MCF 10A (cell line): ENCODE results near the gene LGALS3. TPM values are rescaled to one million over a fixed set of nuclear protein-coding genes. Genes with fewer than 3 reads are reported as not detected.
"Not testable (repeated sequence)": the region's sequence is repeated elsewhere in the genome, so short reads cannot be mapped to it uniquely, and the experiment has no call there.

Experiments
- Bru-seq: library from RNA; stranded (reverse); fragments of 400-500 nt; gene quantifications from one replicate; lab custom pipeline; 2021; lab: Mats Ljungman, UMichigan
- BruChase-seq, 2 experiments: library from RNA; stranded (reverse); fragments of 400-500 nt; gene quantifications; one replicate each; lab custom pipeline; 2021; lab: Mats Ljungman, UMichigan
- BruUV-seq: library from RNA; stranded (reverse); fragments of 400-500 nt; replicated peaks from 2 replicates; lab custom pipeline; 2021; lab: Mats Ljungman, UMichigan
- CTCF ChIA-PET: fragments of 300-600 bp; sonication (Branson Sonifier 250); formaldehyde crosslinking; extraction: SDS; loops from one replicate; lab custom pipeline; 2021; ENCODE audit warnings: antibody characterized with exemption, inconsistent platforms; lab: Yijun Ruan, JAX
- POLR2A ChIA-PET: fragments of 300-600, 350-650 bp; sonication (Branson Sonifier 250); formaldehyde crosslinking; extraction: SDS; loops from one replicate; lab custom pipeline; 2020; ENCODE audit warnings: antibody characterized with exemption, inconsistent platforms; lab: Yijun Ruan, JAX
- DNase-seq: peaks from one replicate; pipeline ENCODE4 v3.0.0-alpha.2; 2018; ENCODE audit not compliant: unreplicated experiment
- H3K27ac Mint-ChIP-seq: one replicate; pipeline ENCODE4 v1.8.0; 2022; ENCODE audit warnings: mild to moderate bottlenecking, low read depth, mixed read lengths; ENCODE audit not compliant: unreplicated experiment
- H3K27me3 Mint-ChIP-seq: one replicate; pipeline ENCODE4 v1.8.0; 2022; ENCODE audit warnings: mixed read lengths; ENCODE audit not compliant: insufficient read depth, unreplicated experiment
- H3K36me3 Mint-ChIP-seq: one replicate; pipeline ENCODE4 v1.8.0; 2022; ENCODE audit warnings: mild to moderate bottlenecking, moderate library complexity, mixed read lengths; ENCODE audit not compliant: insufficient read depth, unreplicated experiment
- H3K4me1 Mint-ChIP-seq: one replicate; pipeline ENCODE4 v1.8.0; 2022; ENCODE audit warnings: mixed read lengths; ENCODE audit not compliant: insufficient read depth, unreplicated experiment
- H3K4me3 Mint-ChIP-seq: one replicate; pipeline ENCODE4 v1.8.0; 2022; ENCODE audit warnings: mild to moderate bottlenecking, moderate library complexity, mixed read lengths; ENCODE audit not compliant: unreplicated experiment
- H3K9me3 Mint-ChIP-seq: one replicate; pipeline ENCODE4 v1.8.0; 2022; ENCODE audit warnings: mixed read lengths; ENCODE audit not compliant: unreplicated experiment
- intact Hi-C: fragments of 100-400 bp; cut with micrococcal nuclease; formaldehyde crosslinking; loops from 2 replicates; pipeline ENCODE4 v1.14.1; 2022
- long read RNA-seq: library from polyadenylated mRNA; stranded (forward); transcript quantifications from one replicate; pipeline ENCODE4 v2.0.0, GENCODE V29; 2022
- total RNA-seq: library from RNA; stranded (reverse); gene quantifications from 2 replicates; pipeline ENCODE4 v1.2.3, GENCODE V29; 2022
- TF ChIP-seq, protein P1 (sequence below): fragments of 200-600 bp; IDR thresholded peaks from one replicate; pipeline ENCODE4 v1.8.0; 2022; ENCODE audit warnings: antibody characterized with exemption, mild to moderate bottlenecking; ENCODE audit not compliant: unreplicated experiment

LGALS3 gene
- total RNA-seq (154 and 178 TPM in 2 replicates), Bru-seq, nascent RNA (percentile 94 among the genes with signal in this experiment), BruChase-seq, experiment 1, labeled RNA remaining after a 6-hour chase (percentile 91 among the genes with signal in this experiment), BruChase-seq, experiment 2, labeled RNA remaining after a 2-hour chase (percentile 94 among the genes with signal in this experiment)
- long read RNA-seq, transcript LGALS3-207 (4 exons, 1,734 nt) = minor isoform, 6 of 182 reads
- long read RNA-seq, transcript LGALS3-201 (6 exons, 1,146 nt) = major isoform, 159 of 182 reads
- long read RNA-seq, partial matches to known transcripts = 3 of 182 reads
- long read RNA-seq, other reads (novel, unspliced or antisense) = 14 of 182 reads

DNA sequence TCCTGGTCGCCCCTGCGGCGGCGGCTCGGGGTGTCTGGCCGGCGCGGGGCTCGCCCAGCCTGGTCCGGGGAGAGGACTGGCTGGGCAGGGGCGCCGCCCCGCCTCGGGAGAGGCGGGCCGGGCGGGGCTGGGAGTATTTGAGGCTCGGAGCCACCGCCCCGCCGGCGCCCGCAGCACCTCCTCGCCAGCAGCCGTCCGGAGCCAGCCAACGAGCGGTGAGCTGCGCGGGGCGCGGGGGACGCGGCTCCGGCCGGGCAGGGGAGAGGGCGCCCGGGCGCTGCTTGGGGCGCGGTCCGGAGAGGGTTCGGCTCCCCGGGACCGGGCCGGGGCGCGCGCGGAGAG lies at the start of gene LGALS3:
Gene LGALS3 (plus strand): TSS at position 167 of the 342 bp plus-strand sequence. CDS start 8,122 bp downstream, outside the sequence.
- ChIA-PET CTCF (no interaction called here), POLR2A (interaction anchor here (0.6 to 12.8 kb wide), 20 partner anchors 8 to 992 kb away, joined by 3 to 385 read pairs (median 6); partner anchors contain the start of gene MAPK1IP1L)
- intact Hi-C loops = loop anchor here (1.0 to 2.0 kb wide), 2 partner anchors 21 to 76 kb away; no protein-coding TSS in a partner anchor
- Mint-ChIP-seq H3K36me3 (peaks cover 24% of the 10 kb centered on the region), H3K9me3 (no peaks in the 10 kb centered on the region), H3K27ac (peak within 1 kb of the TSS; percentile 89), H3K4me3 (peak within 1 kb of the TSS; percentile 90), H3K4me1 (peaks cover 16% of the 10 kb centered on the region), H3K27me3 (no peaks in the 10 kb centered on the region)
- DNase-seq = peak; percentile 75
- no TSS peak for BruUV-seq
- TF ChIP-seq, protein P1, sequence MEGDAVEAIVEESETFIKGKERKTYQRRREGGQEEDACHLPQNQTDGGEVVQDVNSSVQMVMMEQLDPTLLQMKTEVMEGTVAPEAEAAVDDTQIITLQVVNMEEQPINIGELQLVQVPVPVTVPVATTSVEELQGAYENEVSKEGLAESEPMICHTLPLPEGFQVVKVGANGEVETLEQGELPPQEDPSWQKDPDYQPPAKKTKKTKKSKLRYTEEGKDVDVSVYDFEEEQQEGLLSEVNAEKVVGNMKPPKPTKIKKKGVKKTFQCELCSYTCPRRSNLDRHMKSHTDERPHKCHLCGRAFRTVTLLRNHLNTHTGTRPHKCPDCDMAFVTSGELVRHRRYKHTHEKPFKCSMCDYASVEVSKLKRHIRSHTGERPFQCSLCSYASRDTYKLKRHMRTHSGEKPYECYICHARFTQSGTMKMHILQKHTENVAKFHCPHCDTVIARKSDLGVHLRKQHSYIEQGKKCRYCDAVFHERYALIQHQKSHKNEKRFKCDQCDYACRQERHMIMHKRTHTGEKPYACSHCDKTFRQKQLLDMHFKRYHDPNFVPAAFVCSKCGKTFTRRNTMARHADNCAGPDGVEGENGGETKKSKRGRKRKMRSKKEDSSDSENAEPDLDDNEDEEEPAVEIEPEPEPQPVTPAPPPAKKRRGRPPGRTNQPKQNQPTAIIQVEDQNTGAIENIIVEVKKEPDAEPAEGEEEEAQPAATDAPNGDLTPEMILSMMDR = no peak

DNA sequence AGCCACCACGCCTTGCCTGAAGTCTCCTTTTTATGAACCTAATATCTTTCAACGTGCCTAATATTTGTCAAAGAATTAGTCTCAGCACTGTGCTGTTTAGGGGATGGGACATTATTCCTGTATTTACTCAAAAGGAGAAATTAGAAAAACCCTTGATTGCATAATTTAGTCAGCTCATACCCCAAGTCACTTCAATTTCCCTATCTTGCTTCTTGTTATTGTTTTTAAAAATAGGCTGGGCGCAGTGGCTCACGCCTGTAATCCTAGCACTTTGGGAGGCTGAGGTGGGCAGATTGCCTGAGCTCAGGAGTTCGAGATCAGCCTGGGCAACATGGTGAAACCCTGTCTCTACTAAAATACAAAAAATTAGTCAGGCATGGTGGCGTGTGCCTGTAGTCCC lies 49.1 kb upstream of the LGALS3 start:
- H3K4me3 Mint-ChIP-seq, H3K27me3 Mint-ChIP-seq, BruUV-seq, intact Hi-C loops, H3K9me3 Mint-ChIP-seq, DNase-seq: not testable (repeated sequence)
- Mint-ChIP-seq H3K36me3 (peaks cover 12% of the 10 kb centered on the region), H3K4me1 (peaks cover 32% of the 10 kb centered on the region), H3K27ac (peak overlapping the region; percentile 100)
- ChIA-PET CTCF (interaction anchor here (0.7 to 4.1 kb wide), 6 partner anchors 9 to 81 kb away, joined by 3 to 33 read pairs (median 8); partner anchors contain the start of gene MAPK1IP1L), POLR2A (interaction anchor here (4.6 to 10.6 kb wide), 4 partner anchors 21 to 50 kb away, joined by 48 to 356 read pairs (median 98); partner anchors contain the start of genes LGALS3 and MAPK1IP1L)

DNA sequence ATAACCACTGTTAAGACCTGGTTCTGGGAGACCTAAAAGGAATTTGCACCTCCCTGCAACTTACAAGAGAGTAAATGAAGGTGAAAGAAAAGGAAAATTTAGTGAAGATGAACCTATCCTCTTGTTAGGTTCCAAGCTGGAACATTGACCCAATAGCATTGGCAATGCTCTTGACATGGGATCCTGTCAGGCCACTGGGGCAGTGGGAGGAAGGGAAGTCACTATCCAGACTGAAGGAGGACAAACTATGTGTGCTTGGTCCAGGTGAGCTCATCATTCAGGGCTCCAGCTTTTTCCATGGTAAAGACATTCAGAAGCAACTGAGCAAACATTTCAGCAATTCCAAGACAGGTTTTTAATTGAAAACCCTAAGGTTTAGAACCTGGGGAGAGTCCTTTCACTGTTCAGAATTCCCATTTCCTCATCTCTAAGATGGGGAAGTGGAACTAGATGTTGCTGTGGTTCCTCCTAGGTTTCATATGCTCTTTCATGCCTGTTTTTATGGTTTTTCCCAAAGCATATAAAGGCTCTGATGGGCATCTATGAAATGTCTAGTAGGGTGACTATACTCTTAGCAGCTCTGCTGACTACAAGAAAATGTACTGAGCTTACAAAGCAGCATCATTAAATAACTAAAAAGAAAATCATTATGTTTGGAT lies 44.5 kb upstream of the LGALS3 start:
- ChIA-PET POLR2A (interaction anchor here (0.7 to 1.5 kb wide), 6 partner anchors 8 to 74 kb away, joined by 3 to 4 read pairs (median 4); partner anchors contain the start of genes SOCS4 and WDHD1), CTCF (interaction anchor here (0.5 to 6.9 kb wide), 5 partner anchors 33 to 186 kb away, joined by 3 to 77 read pairs (median 3); partner anchors contain the start of gene MAPK1IP1L)
- BruUV-seq = no TSS peak
- Mint-ChIP-seq H3K4me1 (no peaks in the 10 kb centered on the region), H3K9me3 (no peaks in the 10 kb centered on the region), H3K36me3 (no peaks in the 10 kb centered on the region), H3K4me3 (no peak overlapping the region), H3K27me3 (no peaks in the 10 kb centered on the region), H3K27ac (no peak overlapping the region)
- TF ChIP-seq, protein P1 = no peak
- intact Hi-C loops = no loop called here
- no peak for DNase-seq

DNA sequence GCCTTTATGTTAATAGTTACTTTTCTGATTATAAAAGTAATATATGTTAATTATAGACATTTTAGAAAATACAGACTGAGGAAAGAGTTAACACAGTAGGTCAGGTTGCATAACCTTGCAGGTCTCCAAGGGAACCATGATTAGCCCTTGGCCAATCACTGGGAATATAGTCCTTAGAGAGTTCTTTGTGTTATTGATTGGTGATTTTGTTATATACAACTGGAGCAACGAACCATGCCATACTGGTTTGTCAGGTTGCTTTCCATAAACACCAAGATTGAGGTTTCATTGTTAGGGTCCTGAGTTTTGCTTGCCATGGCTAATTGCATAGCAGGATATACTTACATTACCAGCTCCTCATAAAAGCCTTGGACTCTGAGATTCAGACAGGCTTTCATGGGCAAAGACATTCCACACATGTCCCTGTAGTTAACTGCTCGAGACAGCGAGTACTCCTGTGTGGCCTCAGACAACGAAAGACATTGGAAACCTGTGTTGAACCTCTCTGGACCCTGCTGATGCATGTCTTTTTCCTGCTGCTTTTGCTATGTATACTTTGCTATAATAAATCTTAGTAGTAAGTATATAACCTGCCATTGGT lies 43.9 kb upstream of the LGALS3 start:
- no peaks in the 10 kb centered on the region for H3K27me3 Mint-ChIP-seq
- no TSS peak for BruUV-seq
- POLR2A ChIA-PET = interaction anchor here (1.2 to 1.5 kb wide), 3 partner anchors 9 to 58 kb away, joined by 3 to 4 read pairs (median 4); partner anchors contain the start of genes SOCS4 and WDHD1
- H3K4me1 Mint-ChIP-seq = no peaks in the 10 kb centered on the region
- no peaks in the 10 kb centered on the region for H3K36me3 Mint-ChIP-seq
- intact Hi-C loops = no loop called here
- CTCF ChIA-PET = interaction anchor here (0.5 to 6.9 kb wide), 4 partner anchors 34 to 186 kb away, joined by 3 to 77 read pairs (median 6); partner anchors contain the start of gene MAPK1IP1L
- H3K4me3 Mint-ChIP-seq = no peak overlapping the region
- H3K27ac Mint-ChIP-seq = no peak overlapping the region
- no peaks in the 10 kb centered on the region for H3K9me3 Mint-ChIP-seq
- TF ChIP-seq, protein P1 = no peak
- no peak for DNase-seq
